H9 (cell line): Measurements from ENCODE around the gene LDB1. TPM values are rescaled to one million over a fixed set of nuclear protein-coding genes. Genes with fewer than 3 reads are reported as not detected.

Experiments
- DNase-seq: peaks from one replicate; pipeline ENCODE4 v3.0.0-alpha.2; 2017
- H2AFZ ChIP-seq: one replicate; pipeline ENCODE4 v1.6.1; 2013; ENCODE audit warnings: mild to moderate bottlenecking, low read length, control low read depth, moderate library complexity
- H2AK5ac ChIP-seq: 2 replicates; pipeline ENCODE4 v1.6.1; 2013; ENCODE audit warnings: low read length, control low read depth, mixed read lengths; ENCODE audit not compliant: insufficient read length
- H2BK120ac ChIP-seq: one replicate; pipeline ENCODE4 v1.6.1; 2013; ENCODE audit warnings: low read depth, mild to moderate bottlenecking, low read length, control low read depth, inconsistent platforms; ENCODE audit not compliant: poor library complexity, severe bottlenecking
- H2BK12ac ChIP-seq: 2 replicates; pipeline ENCODE4 v1.6.1; 2013; ENCODE audit warnings: low read length, control low read depth, mixed read lengths, low read depth; ENCODE audit not compliant: insufficient read length
- H2BK15ac ChIP-seq: 2 replicates; pipeline ENCODE4 v1.6.1; 2013; ENCODE audit warnings: low read depth, low read length, control low read depth
- H2BK20ac ChIP-seq: one replicate; pipeline ENCODE4 v1.6.1; 2013; ENCODE audit warnings: low read depth, mild to moderate bottlenecking, low read length, control low read depth, inconsistent platforms; ENCODE audit not compliant: poor library complexity, severe bottlenecking
- H2BK5ac ChIP-seq: 2 replicates; pipeline ENCODE4 v1.6.1; 2013; ENCODE audit warnings: low read length, control low read depth, mixed read lengths; ENCODE audit not compliant: insufficient read length
- H3K14ac ChIP-seq: 2 replicates; pipeline ENCODE4 v1.6.1; 2013; ENCODE audit warnings: low read length, control low read depth; ENCODE audit not compliant: insufficient read depth
- H3K18ac ChIP-seq: 2 replicates; pipeline ENCODE4 v1.6.1; 2013; ENCODE audit warnings: low read depth, mild to moderate bottlenecking, mixed read lengths, low read length, control low read depth; ENCODE audit not compliant: insufficient read length
- H3K23ac ChIP-seq: 2 replicates; pipeline ENCODE4 v1.6.1; 2013; ENCODE audit warnings: low read length, control low read depth, mixed read lengths, low read depth; ENCODE audit not compliant: insufficient read length
- H3K23me2 ChIP-seq: 2 replicates; pipeline ENCODE4 v1.6.1; 2013; ENCODE audit warnings: low read depth, mild to moderate bottlenecking, mixed read lengths, low read length, control low read depth; ENCODE audit not compliant: insufficient read length, poor library complexity, severe bottlenecking
- H3K27ac ChIP-seq: 2 replicates; pipeline ENCODE4 v1.5.1; 2013; ENCODE audit warnings: low read length, control low read depth, mixed read lengths, low read depth; ENCODE audit not compliant: insufficient read length
- H3K27me3 ChIP-seq: 2 replicates; pipeline ENCODE4 v1.6.1; 2013; ENCODE audit warnings: low read length, control low read depth, inconsistent platforms; ENCODE audit not compliant: insufficient read depth
- H3K4ac ChIP-seq: 2 replicates; pipeline ENCODE4 v1.6.1; 2013; ENCODE audit warnings: low read depth, mild to moderate bottlenecking, control low read depth, inconsistent platforms, low read length, moderate library complexity
- H3K4me1 ChIP-seq: 2 replicates; pipeline ENCODE4 v1.6.1; 2013; ENCODE audit warnings: low read length, control low read depth, inconsistent platforms; ENCODE audit not compliant: insufficient read depth
- H3K4me2 ChIP-seq: 2 replicates; pipeline ENCODE4 v1.6.1; 2013; ENCODE audit warnings: low read length, control low read depth, mixed read lengths; ENCODE audit not compliant: insufficient read length, insufficient read depth
- H3K56ac ChIP-seq: 2 replicates; pipeline ENCODE4 v1.6.1; 2013; ENCODE audit warnings: low read depth, mild to moderate bottlenecking, mixed read lengths, low read length, control low read depth; ENCODE audit not compliant: insufficient read length
- H3K79me1 ChIP-seq: 2 replicates; pipeline ENCODE4 v1.6.1; 2013; ENCODE audit warnings: low read depth, mild to moderate bottlenecking, moderate library complexity, low read length, control low read depth, inconsistent platforms; ENCODE audit not compliant: insufficient read depth, poor library complexity, severe bottlenecking
- H3K79me2 ChIP-seq: 2 replicates; pipeline ENCODE4 v1.6.1; 2013; ENCODE audit warnings: low read length, control low read depth, inconsistent platforms; ENCODE audit not compliant: insufficient read depth
- H3K9ac ChIP-seq: 2 replicates; pipeline ENCODE4 v1.6.1; 2013; ENCODE audit warnings: low read length, control low read depth, mixed read lengths; ENCODE audit not compliant: insufficient read length; ENCODE audit errors: extremely low read depth
- H3K9me3 ChIP-seq: one replicate; pipeline ENCODE4 v1.6.1; 2013; ENCODE audit warnings: low read depth, low read length, inconsistent platforms; ENCODE audit not compliant: control insufficient read depth
- H3T11ph ChIP-seq: one replicate; pipeline ENCODE4 v1.6.1; 2013; ENCODE audit warnings: mild to moderate bottlenecking, low read length, control low read depth, inconsistent platforms
- H4K20me1 ChIP-seq: one replicate; pipeline ENCODE4 v1.6.1; 2013; ENCODE audit not compliant: control insufficient read depth, insufficient read length, insufficient read depth
- H4K5ac ChIP-seq: 2 replicates; pipeline ENCODE4 v1.6.1; 2013; ENCODE audit warnings: low read depth, mild to moderate bottlenecking, mixed read lengths, low read length, control low read depth; ENCODE audit not compliant: insufficient read length
- H4K8ac ChIP-seq: replicated peaks from 2 replicates; pipeline ENCODE4 v1.6.1; 2013; ENCODE audit warnings: low read length, control low read depth, mixed read lengths, low read depth; ENCODE audit not compliant: insufficient read length
- H4K91ac ChIP-seq: 2 replicates; pipeline ENCODE4 v1.6.1; 2013; ENCODE audit warnings: low read depth, mild to moderate bottlenecking, moderate library complexity, mixed read lengths, low read length, control low read depth; ENCODE audit not compliant: insufficient read length
- H3K27ac Mint-ChIP-seq, 3 experiments: 2 replicates in 2 of 3; 3 replicates in 1 of 3; pipeline ENCODE4 v1.8.0; 2020 to 2021; ENCODE audit warnings: mixed read lengths in 3 of 3, mild to moderate bottlenecking in 1 of 3, moderate library complexity in 1 of 3
- H3K27me3 Mint-ChIP-seq: 2 replicates; pipeline ENCODE4 v1.8.0; 2021; ENCODE audit warnings: low read depth, mild to moderate bottlenecking, moderate library complexity, mixed read lengths
- H3K36me3 Mint-ChIP-seq, 3 experiments: 2 replicates in 2 of 3; 3 replicates in 1 of 3; pipeline ENCODE4 v1.8.0; 2020 to 2021; ENCODE audit warnings: low read depth in 3 of 3, mixed read lengths in 3 of 3; ENCODE audit not compliant: insufficient read depth in 1 of 3
- H3K4me1 Mint-ChIP-seq, 2 experiments: 2 replicates each; pipeline ENCODE4 v1.8.0; 2020; ENCODE audit warnings: mixed read lengths in 2 of 2
- H3K4me3 Mint-ChIP-seq, 2 experiments: 2 replicates in 1 of 2; 3 replicates in 1 of 2; pipeline ENCODE4 v1.8.0; 2020 to 2021; ENCODE audit warnings: mild to moderate bottlenecking in 2 of 2, mixed read lengths in 2 of 2, moderate library complexity in 1 of 2
- H3K9me3 Mint-ChIP-seq, 2 experiments: 2 replicates in 1 of 2; 3 replicates in 1 of 2; pipeline ENCODE4 v1.8.0; 2020; ENCODE audit warnings: mild to moderate bottlenecking in 2 of 2, mixed read lengths in 2 of 2, moderate library complexity in 1 of 2
- WGBS: extraction: QIAGEN DNeasy Blood & Tissue Kit; methylation state at CpG from one replicate; pipeline ENCODE4 v1.1.7; 2013; ENCODE audit warnings: missing lambda C conversion rate, low lambda C conversion rate, mixed read lengths; ENCODE audit not compliant: insufficient read length; ENCODE audit errors: extremely low coverage; 5-methylcytosine and 5-hydroxymethylcytosine counted together
- total RNA-seq: library from RNA; stranded (reverse); gene quantifications from 2 replicates; pipeline ENCODE4 v1.2.1, GENCODE V29; 2021
- TF ChIP-seq, protein P1 (sequence below): fragments of 200-600 bp; sonication (generic); conservative IDR thresholded peaks from 3 replicates; pipeline ENCODE4 v1.8.0; 2021; ENCODE audit warnings: antibody characterized with exemption, mild to moderate bottlenecking

Gene LDB1
- total RNA-seq, 1 experiment from 2014 or later = 80.5 TPM

DNA sequence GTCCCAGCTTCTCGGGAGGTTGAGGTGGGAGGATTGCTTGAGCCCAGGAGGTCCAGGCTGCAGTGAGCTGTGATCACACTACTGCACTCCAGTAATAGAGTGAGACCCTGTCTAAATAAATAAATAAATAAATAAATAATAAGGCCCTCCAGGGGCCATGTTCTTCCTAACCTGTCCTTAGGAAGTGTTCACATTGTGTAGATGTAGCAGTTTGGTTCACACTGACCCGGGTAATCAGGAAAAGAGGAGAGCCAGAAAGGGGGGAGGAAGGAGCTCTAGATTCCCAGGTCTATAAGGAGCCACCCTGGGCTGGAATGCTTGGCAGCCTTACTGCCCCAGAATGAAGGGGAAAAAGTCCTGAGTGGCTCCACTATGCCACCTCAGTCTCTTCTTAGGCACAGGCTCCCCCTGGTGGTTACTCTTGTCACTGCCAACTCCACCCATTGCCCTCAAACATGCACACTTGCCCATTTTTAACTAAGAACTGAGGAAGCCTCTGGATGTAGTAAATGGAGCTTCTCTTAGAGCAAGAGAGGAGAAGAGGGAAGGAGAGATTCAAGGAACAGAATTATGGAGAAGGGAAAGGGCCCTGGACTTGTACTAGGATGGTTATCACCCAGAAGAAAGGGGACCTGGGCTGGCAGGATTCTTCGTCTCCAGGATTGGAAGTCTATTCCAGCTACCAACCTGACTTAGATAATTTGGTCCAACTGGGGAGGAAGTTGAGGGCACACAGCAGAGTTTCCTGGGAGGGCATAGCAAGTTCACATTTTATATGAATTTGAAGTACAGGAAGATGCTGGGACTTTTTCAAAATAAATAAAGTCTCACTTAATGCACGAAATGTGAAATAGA lies 47.3 kb downstream of the LDB1 start:
- peak; percentile 76 for DNase-seq
- no peak overlapping the region for H3T11ph ChIP-seq
- H2AK5ac ChIP-seq = no peak overlapping the region
- no peak overlapping the region for H2AFZ ChIP-seq
- Mint-ChIP-seq H3K4me1 (peaks cover 0 to 3% of the 10 kb centered on the region in 2 experiments; a peak in 1 of 4 replicates), H3K36me3 (no peaks in the 10 kb centered on the region), H3K27ac (no peak overlapping the region), H3K27me3 (no peaks in the 10 kb centered on the region; the same call in none of the 2 replicates), H3K4me3 (no peak overlapping the region), H3K9me3 (no peaks in the 10 kb centered on the region)
- H3K14ac ChIP-seq = no peak overlapping the region
- no peak overlapping the region for H3K18ac ChIP-seq
- H3K27ac ChIP-seq = no peak overlapping the region
- no peaks in the 10 kb centered on the region for H3K27me3 ChIP-seq
- H3K79me2 ChIP-seq = no peaks in the 10 kb centered on the region
- no peak overlapping the region for H3K4ac ChIP-seq
- H3K4me1 ChIP-seq = no peaks in the 10 kb centered on the region
- H2BK12ac ChIP-seq = no peak overlapping the region
- no peaks in the 10 kb centered on the region for H3K9me3 ChIP-seq
- H3K23me2 ChIP-seq = no peaks in the 10 kb centered on the region
- no peak overlapping the region for H4K5ac ChIP-seq
- no peaks in the 10 kb centered on the region for H3K79me1 ChIP-seq
- no peak overlapping the region for H3K9ac ChIP-seq
- H4K8ac ChIP-seq = no peak overlapping the region
- H3K56ac ChIP-seq = no peak overlapping the region
- no peak overlapping the region for H2BK15ac ChIP-seq
- no peak overlapping the region for H4K91ac ChIP-seq
- WGBS = no CpG with 5 or more reads among the region's 4 CpGs
- TF ChIP-seq, protein P1, sequence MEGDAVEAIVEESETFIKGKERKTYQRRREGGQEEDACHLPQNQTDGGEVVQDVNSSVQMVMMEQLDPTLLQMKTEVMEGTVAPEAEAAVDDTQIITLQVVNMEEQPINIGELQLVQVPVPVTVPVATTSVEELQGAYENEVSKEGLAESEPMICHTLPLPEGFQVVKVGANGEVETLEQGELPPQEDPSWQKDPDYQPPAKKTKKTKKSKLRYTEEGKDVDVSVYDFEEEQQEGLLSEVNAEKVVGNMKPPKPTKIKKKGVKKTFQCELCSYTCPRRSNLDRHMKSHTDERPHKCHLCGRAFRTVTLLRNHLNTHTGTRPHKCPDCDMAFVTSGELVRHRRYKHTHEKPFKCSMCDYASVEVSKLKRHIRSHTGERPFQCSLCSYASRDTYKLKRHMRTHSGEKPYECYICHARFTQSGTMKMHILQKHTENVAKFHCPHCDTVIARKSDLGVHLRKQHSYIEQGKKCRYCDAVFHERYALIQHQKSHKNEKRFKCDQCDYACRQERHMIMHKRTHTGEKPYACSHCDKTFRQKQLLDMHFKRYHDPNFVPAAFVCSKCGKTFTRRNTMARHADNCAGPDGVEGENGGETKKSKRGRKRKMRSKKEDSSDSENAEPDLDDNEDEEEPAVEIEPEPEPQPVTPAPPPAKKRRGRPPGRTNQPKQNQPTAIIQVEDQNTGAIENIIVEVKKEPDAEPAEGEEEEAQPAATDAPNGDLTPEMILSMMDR = peak; percentile 98
- H2BK5ac ChIP-seq = no peak overlapping the region
- H4K20me1 ChIP-seq = no peaks in the 10 kb centered on the region
- no peak overlapping the region for H2BK20ac ChIP-seq
- H2BK120ac ChIP-seq = no peak overlapping the region
- H3K23ac ChIP-seq = no peak overlapping the region
- no peak overlapping the region for H3K4me2 ChIP-seq
